HepG2 (cell line): ENCODE data around the gene ZC3H18. TPM values are rescaled to one million over a fixed set of nuclear protein-coding genes. Genes with fewer than 3 reads are reported as not detected.

Source experiments
- ATAC-seq: fragments of 200-7000 bp; cut with Tn5 transposase; 3 replicates; pipeline ENCODE4 v1.9.1; 2020; ENCODE audit warnings: mild to moderate bottlenecking, moderate library complexity
- BruUV-seq: library from RNA; stranded (reverse); fragments of 400-500 nt; replicated peaks from 2 replicates; lab custom pipeline; 2021; lab: Mats Ljungman, UMichigan
- CTCF ChIA-PET: fragments of 300-600 bp; formaldehyde crosslinking; extraction: SDS; loops from one replicate; lab custom pipeline; 2021; ENCODE audit warnings: low total read pairs, inconsistent platforms, low intra/inter-chr PET ratio; lab: Yijun Ruan, JAX
- POLR2A ChIA-PET: fragments of 350-600 bp; sonication (Branson Sonifier 250); formaldehyde crosslinking; loops from one replicate; lab custom pipeline; 2020; ENCODE audit warnings: antibody characterized with exemption, inconsistent platforms; lab: Yijun Ruan, JAX
- DNase-seq: peaks from one replicate; pipeline ENCODE4 v3.0.0-alpha.2; 2015; ENCODE audit warnings: low spot score
- FAIRE-seq: peaks from 3 replicates; lab custom pipeline; 2011; peaks lifted over from hg19 to GRCh38; lab: Jason Lieb, UNC
- H2AFZ ChIP-seq: one replicate; pipeline ENCODE4 v1.6.1; 2011; ENCODE audit warnings: low read length, inconsistent platforms
- H3K27ac ChIP-seq: fragments of 300-600 bp; 3 replicates; pipeline ENCODE4 v1.8.0; 2011; ENCODE audit warnings: mixed run types, mild to moderate bottlenecking, mixed read lengths, low read length, inconsistent platforms; ENCODE audit not compliant: insufficient read depth; ENCODE audit errors: extremely low read length
- H3K27me3 ChIP-seq, 2 experiments: fragments of 200-600 bp in 1 of 2; 2 replicates in 1 of 2; 3 replicates in 1 of 2; pipeline versions ENCODE4 v1.6.0 to v1.8.0; 2011; ENCODE audit warnings: low read length in 2 of 2, mild to moderate bottlenecking in 2 of 2, moderate library complexity in 2 of 2, inconsistent platforms in 1 of 2; ENCODE audit not compliant: insufficient read depth in 2 of 2, control insufficient read depth in 1 of 2
- H3K36me3 ChIP-seq, 2 experiments: fragments of 200-600 bp in 1 of 2; replicated peaks in 1 of 2; 2 replicates in 1 of 2; 3 replicates in 1 of 2; pipeline versions ENCODE4 v1.5.1 to v1.8.0; 2011; ENCODE audit warnings: low read length in 2 of 2, inconsistent platforms in 1 of 2; ENCODE audit not compliant: insufficient read depth in 2 of 2, control insufficient read depth in 1 of 2
- H3K4me1 ChIP-seq: 2 replicates; pipeline ENCODE4 v1.5.1; 2012; ENCODE audit warnings: low read length, inconsistent platforms; ENCODE audit not compliant: insufficient read depth
- H3K4me2 ChIP-seq: 2 replicates; pipeline ENCODE4 v1.6.0; 2011; ENCODE audit warnings: low read depth, low read length, inconsistent platforms
- H3K4me3 ChIP-seq, 3 experiments: fragments of 200-600 bp in 1 of 3; sonication (generic), shearing (Covaris generic) in 1 of 3; replicated peaks in 1 of 3; 2 replicates each; pipeline ENCODE4 v1.5.1; 2011 to 2016; ENCODE audit warnings: low read length in 3 of 3, inconsistent platforms in 2 of 3, low read depth in 2 of 3, mild to moderate bottlenecking in 2 of 3, control low read depth in 1 of 3, mixed read lengths in 1 of 3; ENCODE audit not compliant: insufficient read depth in 1 of 3
- H3K79me2 ChIP-seq: one replicate; pipeline ENCODE4 v1.6.1; 2011; ENCODE audit warnings: low read length, inconsistent platforms; ENCODE audit not compliant: insufficient read depth
- H3K9ac ChIP-seq: 2 replicates; pipeline ENCODE4 v1.6.0; 2011; ENCODE audit warnings: mild to moderate bottlenecking, low read depth, low read length, inconsistent platforms; ENCODE audit not compliant: insufficient read depth
- H3K9me3 ChIP-seq: 2 replicates; pipeline ENCODE4 v1.5.1; 2012; ENCODE audit warnings: mild to moderate bottlenecking, low read length
- H4K20me1 ChIP-seq: 2 replicates; pipeline ENCODE4 v1.6.0; 2011; ENCODE audit warnings: inconsistent platforms, mild to moderate bottlenecking, low read length, moderate library complexity; ENCODE audit not compliant: insufficient read depth
- HES4 ChIP-seq: sonication (generic); formaldehyde crosslinking; IDR thresholded peaks from 2 replicates; pipeline ENCODE4 v1.9.0; 2021; ENCODE audit warnings: mild to moderate bottlenecking, missing genetic modification reagents, borderline replicate concordance
- HNF4G ChIP-seq, 2 experiments: sonication (generic) in 1 of 2; formaldehyde crosslinking in 1 of 2; IDR thresholded peaks; 2 replicates each; pipeline versions ENCODE4 v1.4.0 to v1.6.1; 2011 to 2020; ENCODE audit warnings: borderline replicate concordance in 2 of 2, low read depth in 2 of 2, mild to moderate bottlenecking in 2 of 2, low read length in 1 of 2, missing genetic modification reagents in 1 of 2, moderate library complexity in 1 of 2
- HNRNPLL ChIP-seq: fragments of 200-400 bp; formaldehyde crosslinking; IDR thresholded peaks from 2 replicates; pipeline ENCODE4 v1.6.1; 2017; ENCODE audit warnings: mild to moderate bottlenecking, low read depth, low read length; ENCODE audit not compliant: poor library complexity, severe bottlenecking
- MXD4 ChIP-seq: IDR thresholded peaks from 2 replicates; pipeline ENCODE4 v1.6.1; 2016; ENCODE audit warnings: mild to moderate bottlenecking, missing biosample characterization, missing genetic modification reagents
- SMAD1 ChIP-seq: sonication (generic); formaldehyde crosslinking; IDR thresholded peaks from 2 replicates; pipeline ENCODE4 v1.4.0; 2020; ENCODE audit warnings: missing genetic modification reagents, low read depth, mild to moderate bottlenecking, borderline replicate concordance
- STAG1 ChIP-seq: sonication (generic); formaldehyde crosslinking; IDR thresholded peaks from 2 replicates; pipeline ENCODE4 v1.4.0; 2020; ENCODE audit warnings: missing genetic modification reagents
- ZNF142 ChIP-seq: sonication (generic); formaldehyde crosslinking; IDR thresholded peaks from 2 replicates; pipeline ENCODE4 v1.4.0; 2020; ENCODE audit warnings: missing genetic modification reagents
- ZNF317 ChIP-seq: sonication (generic); formaldehyde crosslinking; IDR thresholded peaks from 2 replicates; pipeline ENCODE4 v1.5.0; 2020; ENCODE audit warnings: mild to moderate bottlenecking, missing genetic modification reagents
- ZNF660 ChIP-seq: sonication (generic); formaldehyde crosslinking; IDR thresholded peaks from 2 replicates; pipeline ENCODE4 v1.5.1; 2020; ENCODE audit warnings: mild to moderate bottlenecking, low read depth, missing genetic modification reagents, borderline replicate concordance
- ZNF770 ChIP-seq: sonication (generic); formaldehyde crosslinking; IDR thresholded peaks from 2 replicates; pipeline ENCODE4 v1.5.0; 2020; ENCODE audit warnings: mild to moderate bottlenecking, missing genetic modification reagents
- ZNF841 ChIP-seq: sonication (generic); formaldehyde crosslinking; IDR thresholded peaks from 2 replicates; pipeline ENCODE4 v1.8.1; 2023; ENCODE audit warnings: missing genetic modification reagents, borderline replicate concordance
- WGBS: methylation state at CpG from one replicate; pipeline ENCODE4 v1.1.6; 2017; ENCODE audit warnings: low lambda C conversion rate; 5-methylcytosine and 5-hydroxymethylcytosine counted together
- in situ Hi-C: cut with HindIII; loops from 2 replicates; pipeline ENCODE4 v1.10.0; 2017; ENCODE audit warnings: low pct_unique_long_range_greater_than_20kb; ENCODE audit not compliant: extremely low pct_ligation_motif_present
- intact Hi-C: fragments of 100-400 bp; cut with micrococcal nuclease; formaldehyde crosslinking; loops from one replicate; pipeline ENCODE4 v1.10.0; 2022; ENCODE audit not compliant: unreplicated experiment
- polyA plus RNA-seq, 8 experiments: library from polyadenylated mRNA; depleted of rRNA in 3 of 8; stranded (reverse) in 7 of 8; unstranded in 1 of 8; fragments of >200 nt; fragmentation: Illumina TruSeq in 4 of 8; extraction: Trizol in 4 of 8; gene quantifications; 2 replicates each; pipeline versions ENCODE4 v1.2.1 to v1.2.3, GENCODE V29; 2011 to 2016; ENCODE audit warnings: low read depth in 4 of 8, missing spikeins in 1 of 8, mixed read lengths in 1 of 8; ENCODE audit not compliant: insufficient read depth in 1 of 8
- total RNA-seq, 5 experiments: library from RNA; depleted of rRNA; stranded (reverse); fragments of >200 nt; fragmentation: Illumina TruSeq; extraction: Trizol; gene quantifications; 2 replicates each; pipeline ENCODE4 v1.2.3, GENCODE V29; 2016; ENCODE audit warnings: low read depth in 1 of 5

Gene ZC3H18
- total and polyA plus RNA-seq, 2 of the 13 experiments (the other 11 are each of a cell fraction or from before 2014, with no cell fraction given): 11.2 to 27.4 TPM

- no peak for TF ChIP-seq HES4 (CRISPR knock-in tag)
- TF ChIP-seq HNRNPLL: peak; percentile 18
- TF ChIP-seq ZNF317 (CRISPR knock-in tag): 0 out of 2 replicates have a peak, but pooled peaks have one; percentile 36
Observed at GRCh38 chr16:88678224-88678979, 108.2 kb downstream of the ZC3H18 start (continued).

- no peaks in the 10 kb centered on the region for H3K79me2 ChIP-seq
- BruUV-seq: no TSS peak
- CTCF ChIA-PET: interaction anchor here (0.9 kb wide), 1 partner anchor 17 kb away, joined by 4 read pairs; no protein-coding TSS in a partner anchor
- DNase-seq (no peak), FAIRE-seq (no peak), ATAC-seq (no peak)
- peaks cover 7 to 43% of the 10 kb centered on the region in 2 experiments; a peak in 4 of 5 replicates for H3K27me3 ChIP-seq
- H2AFZ ChIP-seq: no peak overlapping the region
- no peak overlapping the region for H3K9ac ChIP-seq
- no peaks in the 10 kb centered on the region for H3K36me3 ChIP-seq
- WGBS: 47% methylated on average over 5 of the region's 5 CpGs
- intact Hi-C loops: no loop called here
- peak overlapping the region in 1 of 3 experiments; percentile 58; a peak in 2 of 6 replicates for H3K4me3 ChIP-seq
- H3K27ac ChIP-seq: no peak overlapping the region
- in situ Hi-C loops: no loop called here
- peaks cover 48% of the 10 kb centered on the region for H3K4me1 ChIP-seq
- POLR2A ChIA-PET: interaction anchor here (1.1 to 1.5 kb wide), 2 partner anchors 18 to 31 kb away, joined by 3 to 6 read pairs; partner anchors contain the start of gene MVD
- H4K20me1 ChIP-seq: peaks cover 8% of the 10 kb centered on the region; the same call in 1 of the 2 replicates
- H3K4me2 ChIP-seq: peak overlapping the region; percentile 65
- H3K9me3 ChIP-seq: no peaks in the 10 kb centered on the region
- TF ChIP-seq ZNF770 (CRISPR knock-in tag) (peak; percentile 89), HNF4G (IDR thresholded peaks at IDR 0.05; ENCODE audit: borderline replicate concordance, low read depth, low read length) (0 out of 2 replicates have a peak, but pooled peaks have one; percentile 30), HNF4G (CRISPR knock-in tag; IDR thresholded peaks at IDR 0.05; ENCODE audit: borderline replicate concordance, low read depth) (no peak), ZNF841 (CRISPR knock-in tag) (no peak), MXD4 (CRISPR knock-in tag) (no peak), ZNF142 (no peak), SMAD1 (CRISPR knock-in tag) (no peak), ZNF660 (CRISPR knock-in tag) (no peak), STAG1 (no peak)
Observed at GRCh38 chr16:88680554-88681083, 110.4 kb downstream of the ZC3H18 start.
